Hair follicular keratinocyte (primary cell): Measurements from ENCODE around the gene C20orf173. TPM values are rescaled to one million over a fixed set of nuclear protein-coding genes. Genes with fewer than 3 reads are reported as not detected.

ENCODE experiments used
- total RNA-seq: library from RNA; depleted of rRNA; stranded (reverse); fragments of >200 nt; gene quantifications from 2 replicates; pipeline ENCODE4 v1.2.3, GENCODE V29; 2015

C20orf173 gene, protein sequence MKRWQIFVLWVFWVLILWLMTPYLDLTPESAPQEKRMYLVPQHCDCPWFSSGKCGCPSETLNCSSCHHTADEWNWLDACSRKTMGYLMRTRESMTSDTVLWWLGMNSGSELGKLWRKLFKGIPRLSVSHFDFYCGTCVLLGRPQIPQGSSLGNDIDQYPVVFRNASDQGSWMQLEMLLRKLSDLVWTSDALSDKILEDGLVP
- total RNA-seq, result not detected in 2 replicates

DNA sequence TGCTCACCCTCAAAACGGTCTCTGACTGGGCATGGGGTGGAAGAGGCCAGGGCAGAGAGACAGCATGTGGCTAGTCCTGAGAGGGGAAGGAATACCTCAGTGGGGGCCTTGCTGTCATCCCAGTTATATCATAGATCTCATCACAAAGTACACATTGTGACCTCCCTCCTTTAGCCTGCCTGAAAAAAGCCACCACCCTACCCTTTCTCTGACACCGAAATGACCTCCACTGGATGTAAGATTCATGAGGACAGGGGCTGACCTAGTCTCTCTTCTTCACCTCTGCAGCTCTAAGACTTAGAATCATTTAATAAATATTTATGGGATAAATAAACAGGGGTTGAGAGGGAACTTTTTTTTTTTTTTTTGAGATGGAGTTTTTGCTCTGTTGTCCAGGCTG, at the start of gene C20orf173:
C20orf173 (minus strand) TSS at position 101 of the 400 bp plus-strand sequence. CDS start 279 bp downstream, outside the sequence.

DNA sequence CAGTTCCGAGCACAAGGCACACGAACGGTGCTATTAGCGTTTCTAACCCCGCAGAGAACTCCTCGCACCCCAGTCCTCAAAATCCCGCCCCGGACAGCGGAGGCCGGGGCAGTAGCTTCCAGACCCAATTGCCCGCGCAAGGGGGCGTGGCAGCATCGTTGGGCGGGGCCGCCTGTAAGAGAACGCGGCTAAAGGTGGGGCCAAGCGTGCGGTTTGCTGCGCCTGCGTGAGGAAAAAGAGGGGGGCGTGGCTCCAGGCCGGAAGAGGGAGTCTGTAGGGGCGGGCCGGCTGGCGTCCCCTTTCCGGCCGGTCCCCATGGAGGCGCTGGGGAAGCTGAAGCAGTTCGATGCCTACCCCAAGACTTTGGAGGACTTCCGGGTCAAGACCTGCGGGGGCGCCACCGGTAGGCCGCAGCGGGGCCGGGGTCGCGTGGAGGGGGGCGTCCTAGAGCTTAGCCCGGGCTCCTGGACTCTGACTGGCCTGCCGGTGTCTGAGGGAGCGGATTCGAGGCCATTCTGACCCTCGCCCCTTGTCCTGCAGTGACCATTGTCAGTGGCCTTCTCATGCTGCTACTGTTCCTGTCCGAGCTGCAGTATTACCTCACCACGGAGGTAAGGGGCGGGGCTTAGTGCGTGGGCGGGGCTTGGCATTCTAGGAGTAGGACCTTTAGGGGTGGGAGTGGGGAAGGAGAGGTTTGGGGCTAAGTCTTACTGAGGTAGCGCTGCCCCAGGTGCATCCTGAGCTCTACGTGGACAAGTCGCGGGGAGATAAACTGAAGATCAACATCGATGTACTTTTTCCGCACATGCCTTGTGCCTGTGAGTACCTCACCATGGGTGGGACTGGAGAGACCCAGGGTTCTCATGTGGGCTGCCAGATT, 12.6 kb upstream of the C20orf173 start, which contains the start of gene ERGIC3:
ERGIC3 (plus strand) TSS at position 296 of the 880 bp plus-strand sequence; CDS start at position 316, 20 bp downstream.

Other genes with a start within 250 kb of the C20orf173 start
- gene EIF6, start 244.9 kb downstream of the C20orf173 start, total RNA-seq, result 193 and 240 TPM in 2 replicates
- 0.62 and 1.0 TPM in 2 replicates for gene FAM83C, start 237.2 kb downstream of the C20orf173 start, total RNA-seq
- 22.0 and 24.4 TPM in 2 replicates for gene UQCC1, start 117.7 kb downstream of the C20orf173 start, total RNA-seq
- 0.19 and 0.31 TPM in 2 replicates for gene GDF5, start 91.4 kb downstream of the C20orf173 start, total RNA-seq
- gene CEP250, start 74.1 kb downstream of the C20orf173 start, total RNA-seq, result 21.3 and 31.8 TPM in 2 replicates
- gene ERGIC3, start 12.4 kb upstream of the C20orf173 start, total RNA-seq, result 165 and 240 TPM in 2 replicates
- 2.1 and 3.5 TPM in 2 replicates for gene SPAG4, start 86.2 kb upstream of the C20orf173 start, total RNA-seq
- 131 TPM in 2 replicates for gene CPNE1, start 135.2 kb upstream of the C20orf173 start, total RNA-seq
- gene RBM12, start 135.2 kb upstream of the C20orf173 start, total RNA-seq, result 27.3 and 40.5 TPM in 2 replicates
- 36.0 and 37.1 TPM in 2 replicates for gene NFS1, start 169.7 kb upstream of the C20orf173 start, total RNA-seq
- 602 and 619 TPM in 2 replicates for gene ROMO1, start 169.8 kb upstream of the C20orf173 start, total RNA-seq
- 116 and 130 TPM in 2 replicates for gene RBM39, start 212.6 kb upstream of the C20orf173 start, total RNA-seq
- 21.2 and 22.8 TPM in 2 replicates for gene PHF20, start 242.4 kb upstream of the C20orf173 start, total RNA-seq